HG02981 (cell line): Measurements from ENCODE around the gene TEX44.
"Not testable (repeated sequence)": the region's sequence is repeated elsewhere in the genome, so short reads cannot be mapped to it uniquely, and the experiment has no call there.

Source experiments
- ATAC-seq: cut with Tn5 transposase; IDR thresholded peaks from one replicate; pipeline ENCODE4 v1.9.1; 2021; ENCODE audit warnings: mild to moderate bottlenecking, moderate library complexity; ENCODE audit not compliant: unreplicated experiment

Gene TEX44

DNA sequence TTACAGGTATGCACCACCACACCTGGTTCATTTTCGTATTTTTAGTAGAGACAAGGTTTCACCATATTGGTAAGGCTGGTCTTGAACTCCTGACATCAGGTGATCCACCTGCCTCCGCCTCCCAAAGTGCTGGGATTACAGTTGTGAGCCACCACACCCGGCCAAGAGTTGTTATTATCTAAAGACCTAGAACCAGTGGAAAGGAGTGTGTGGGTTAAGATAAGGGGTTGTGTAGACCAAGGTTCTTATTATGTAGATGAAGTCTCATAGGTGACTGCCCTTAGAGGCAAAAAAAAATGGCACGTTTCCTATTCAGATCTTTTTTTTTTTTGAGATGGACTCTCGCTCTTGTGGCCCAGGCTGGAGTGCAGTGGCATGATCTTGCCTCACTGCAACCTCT, 21.7 kb upstream of the TEX44 start:
- not testable (repeated sequence) for ATAC-seq

- no peak for ATAC-seq
These were observed 20.9 kb upstream of the TEX44 start for GRCh38 chr2:231571661-231572191.

DNA sequence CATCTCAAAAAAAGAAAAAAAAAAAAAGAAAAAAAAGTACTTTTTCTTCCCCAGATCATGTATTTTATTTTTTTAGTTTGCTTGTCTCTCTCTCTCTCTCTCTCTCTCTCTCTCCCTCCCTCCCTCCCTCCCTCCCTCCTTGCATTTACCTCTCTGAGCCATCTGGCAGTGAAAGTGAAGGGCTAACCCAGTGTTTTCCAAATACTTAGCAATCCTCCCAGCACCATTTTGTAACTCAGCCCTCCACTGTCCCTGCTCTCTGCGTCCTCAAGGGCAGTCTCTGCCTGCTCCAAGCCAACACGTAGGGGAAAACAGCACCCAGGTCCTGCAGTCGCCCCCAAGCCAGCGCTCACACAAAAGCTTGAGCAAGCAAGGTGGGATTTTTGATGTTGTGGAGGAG, 19.6 kb upstream of the TEX44 start:
- ATAC-seq = no peak

DNA sequence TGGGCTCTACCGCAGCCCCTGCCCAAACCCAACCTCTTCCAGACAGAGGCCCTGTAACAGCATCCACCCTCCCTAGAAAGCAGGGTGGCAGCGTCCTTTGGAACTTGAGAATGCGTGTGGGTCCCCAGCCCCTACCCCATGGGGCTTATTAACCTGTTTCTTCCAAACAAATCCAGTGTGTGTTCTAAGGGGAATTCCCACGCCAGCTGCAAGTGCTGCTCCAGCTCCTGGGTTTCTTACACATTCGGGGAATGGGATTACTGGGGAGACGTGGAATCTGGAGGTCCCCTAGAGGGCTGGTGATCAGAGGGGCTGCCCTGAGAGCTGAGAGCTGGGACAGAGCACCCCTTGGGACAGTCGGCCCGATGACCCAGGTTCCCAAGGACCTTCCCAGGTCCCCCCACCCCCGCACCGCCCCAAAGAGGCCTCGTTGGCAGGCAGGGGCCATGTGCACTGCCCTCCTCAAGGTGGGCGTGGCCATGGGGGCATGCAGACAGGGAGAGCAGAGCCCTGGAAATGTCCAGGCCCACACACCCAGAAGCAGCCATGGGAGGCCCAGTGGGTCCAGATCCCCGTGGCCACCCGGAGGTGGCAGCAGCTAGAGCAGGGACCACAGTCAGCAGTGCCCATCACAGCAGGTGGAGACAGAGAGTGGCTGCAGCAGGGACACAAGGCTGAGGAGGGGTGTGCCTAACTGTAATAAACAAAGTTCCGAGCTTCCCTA, 18.8 kb upstream of the TEX44 start:
- ATAC-seq = no peak

DNA sequence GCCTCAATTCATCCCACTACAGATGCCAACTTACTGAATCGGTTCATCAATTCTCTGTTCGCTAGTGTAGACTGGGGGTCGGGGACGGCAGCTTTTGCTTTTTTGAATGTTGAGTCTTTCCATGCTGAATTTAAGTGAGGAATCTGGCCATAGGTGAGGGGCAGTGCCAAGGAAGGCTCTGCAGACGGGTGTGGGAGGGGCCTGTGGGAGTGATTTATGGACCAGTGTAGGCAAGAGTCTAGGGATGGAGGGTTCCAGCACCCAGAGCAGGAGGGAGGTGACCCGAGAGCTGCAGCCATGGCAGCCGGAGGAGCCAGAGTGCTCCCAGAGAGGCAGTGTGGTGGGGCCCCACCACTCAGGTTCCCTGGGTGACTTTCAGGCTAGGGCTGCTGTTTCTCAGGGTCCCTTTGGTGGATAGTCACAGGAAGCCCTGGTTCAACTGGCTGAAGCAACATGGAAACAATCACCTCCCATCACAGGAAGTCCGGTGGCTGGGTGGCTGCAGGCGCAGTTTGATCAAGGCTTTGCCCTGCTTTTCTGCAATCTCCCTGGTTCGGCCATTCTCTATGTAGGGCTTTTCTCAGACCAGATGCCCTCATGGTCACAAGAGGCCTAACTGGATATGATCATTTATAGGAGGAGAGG, 16.9 kb upstream of the TEX44 start:
- ATAC-seq = no peak

DNA sequence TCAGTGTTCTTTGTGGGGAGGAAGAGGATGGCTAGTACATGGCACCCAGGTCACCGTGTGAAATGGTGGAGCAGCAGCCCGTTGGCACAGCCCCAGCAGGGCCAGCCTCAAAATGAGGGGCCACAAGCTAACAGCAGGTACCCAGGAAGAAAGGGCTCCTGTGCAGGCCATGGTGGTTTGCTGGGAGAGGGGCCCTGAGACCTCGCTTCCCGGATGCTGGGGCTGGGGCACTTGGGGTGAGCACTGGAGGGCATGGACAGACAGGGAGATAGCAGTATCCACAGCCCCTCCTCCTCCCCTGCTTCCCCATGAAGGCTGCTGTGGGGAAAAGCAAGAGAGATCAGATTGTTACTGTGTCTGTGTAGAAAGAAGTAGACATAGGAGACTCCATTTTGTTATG, 16.2 kb upstream of the TEX44 start:
- ATAC-seq = no peak

- ATAC-seq = not testable (repeated sequence)
These were observed 14.0 kb upstream of the TEX44 start for GRCh38 chr2:231578655-231579054.

- no peak for ATAC-seq
These were observed 13.1 kb upstream of the TEX44 start for GRCh38 chr2:231579560-231579959.

GRCh38 chr2:231581328-231581727, 11.3 kb upstream of the TEX44 start:
- no peak for ATAC-seq

GRCh38 chr2:231583982-231584381, 8.7 kb upstream of the TEX44 start:
- ATAC-seq = no peak

DNA sequence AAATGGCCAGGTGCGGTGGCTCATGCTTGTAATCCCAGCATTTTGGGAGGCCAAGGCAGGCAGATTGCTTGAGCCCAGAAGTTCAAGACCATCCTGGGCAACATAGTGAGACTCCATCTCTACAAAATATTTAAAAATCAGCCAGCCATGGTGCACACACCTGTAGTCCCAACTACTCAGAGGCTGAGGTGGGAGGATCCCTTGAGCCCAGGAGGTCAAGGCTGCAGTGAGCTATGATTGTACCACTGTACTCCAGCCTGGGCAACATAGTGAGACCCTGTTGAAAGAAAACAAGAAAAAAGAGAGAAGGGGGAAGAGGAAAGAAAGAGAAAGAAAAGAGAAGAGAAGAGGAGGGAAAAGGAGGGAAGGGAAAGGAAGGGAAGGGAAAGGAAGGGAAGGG, 4.9 kb upstream of the TEX44 start:
- not testable (repeated sequence) for ATAC-seq

DNA sequence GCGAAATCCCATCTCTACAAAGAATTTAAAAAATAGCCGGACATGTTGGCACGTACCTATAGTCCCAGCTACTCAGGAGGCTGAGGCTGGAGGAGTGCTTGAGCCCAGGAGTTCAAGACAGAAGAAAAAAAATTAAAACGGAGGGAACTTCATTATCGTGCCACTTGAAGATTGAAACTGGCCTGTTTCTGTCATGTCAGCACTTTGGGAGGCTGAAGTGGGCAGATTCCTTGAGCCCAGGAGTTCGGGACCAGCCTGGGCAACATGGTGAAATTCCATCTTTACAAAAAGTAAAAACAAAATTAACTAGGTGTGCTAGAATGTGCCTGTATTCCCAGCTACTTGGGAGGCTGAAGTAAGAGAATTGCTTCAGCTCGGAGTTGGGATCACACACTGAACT, 3.0 kb upstream of the TEX44 start:
- no peak for ATAC-seq

DNA sequence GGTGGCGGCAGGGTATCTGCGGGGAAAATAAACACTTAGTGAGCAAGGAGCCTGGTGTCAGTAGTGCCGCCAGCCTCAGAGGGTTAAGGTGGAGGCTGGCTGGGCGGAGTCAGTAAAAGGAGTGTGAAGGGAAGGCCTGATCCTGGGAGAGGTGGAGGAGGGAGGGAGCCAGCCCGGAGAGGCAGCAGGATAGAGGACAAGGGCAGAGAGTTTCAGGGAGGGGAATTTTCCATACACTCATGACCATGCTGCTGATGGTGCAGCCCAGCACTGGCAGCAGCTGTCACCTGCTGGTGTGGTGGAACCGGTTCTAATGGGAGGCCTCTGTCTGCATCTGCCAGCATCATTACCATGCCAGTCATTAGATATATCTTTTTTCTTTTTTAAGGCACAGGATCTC, 2.0 kb upstream of the TEX44 start:
- no peak for ATAC-seq

DNA sequence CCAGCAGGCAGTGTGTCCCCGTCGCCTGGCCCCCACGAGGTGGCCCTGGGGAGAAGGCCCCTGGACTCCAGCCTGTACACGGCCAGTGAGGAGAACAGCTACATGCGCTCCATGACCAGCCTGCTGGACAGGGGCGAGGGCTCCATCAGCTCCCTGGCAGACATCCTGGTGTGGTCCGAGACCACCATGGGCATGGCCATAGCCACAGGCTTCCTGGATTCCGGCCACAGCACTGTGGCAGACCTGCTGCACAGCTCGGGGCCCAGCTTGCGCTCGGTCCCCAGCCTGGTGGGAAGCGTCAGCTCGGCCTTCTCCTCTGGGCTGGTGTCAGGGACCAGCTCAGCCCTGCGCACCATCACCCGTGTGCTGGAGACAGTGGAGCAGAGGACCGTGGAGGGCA, 1.0 kb downstream of the TEX44 start:
- no peak for ATAC-seq

GRCh38 chr2:231597014-231597611, 4.4 kb downstream of the TEX44 start:
- no peak for ATAC-seq

GRCh38 chr2:231597627-231598026, 5.0 kb downstream of the TEX44 start:
- ATAC-seq = no peak

DNA sequence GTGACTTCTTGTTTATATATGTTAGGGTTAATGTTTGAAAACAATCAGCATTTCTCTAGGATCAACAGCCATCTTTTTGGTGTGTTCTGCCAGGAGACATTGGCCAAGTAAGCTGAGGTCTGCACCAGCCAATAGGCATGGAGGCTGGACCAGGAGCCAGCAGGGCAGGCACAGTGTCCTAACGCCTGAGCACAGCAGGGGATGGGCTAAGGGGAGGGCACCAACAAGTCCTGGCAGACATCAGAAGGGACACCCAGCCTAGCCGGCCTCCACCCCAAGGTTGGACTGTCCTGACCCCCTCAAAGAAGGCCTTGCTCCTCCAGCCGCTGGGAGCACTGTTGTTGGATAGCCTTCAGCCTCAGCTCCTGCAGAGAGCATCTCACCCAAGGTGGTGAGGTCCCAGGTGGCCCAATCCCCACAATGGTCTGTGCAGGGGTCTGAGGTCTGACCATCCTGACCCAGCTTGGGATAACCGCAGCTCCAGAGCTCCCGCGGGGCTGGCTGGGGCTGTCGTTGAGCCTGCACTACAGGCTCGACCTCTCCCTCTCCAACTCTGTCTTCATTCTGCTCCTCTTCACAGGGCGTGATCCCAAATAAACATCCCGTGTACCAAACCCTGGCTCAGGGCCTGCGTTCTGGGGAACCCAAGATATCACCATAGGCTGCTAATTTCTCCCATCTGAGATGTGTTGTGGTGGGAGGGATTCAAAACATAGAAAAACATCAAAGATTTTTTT, 8.1 kb downstream of the TEX44 start:
- ATAC-seq = no peak

DNA sequence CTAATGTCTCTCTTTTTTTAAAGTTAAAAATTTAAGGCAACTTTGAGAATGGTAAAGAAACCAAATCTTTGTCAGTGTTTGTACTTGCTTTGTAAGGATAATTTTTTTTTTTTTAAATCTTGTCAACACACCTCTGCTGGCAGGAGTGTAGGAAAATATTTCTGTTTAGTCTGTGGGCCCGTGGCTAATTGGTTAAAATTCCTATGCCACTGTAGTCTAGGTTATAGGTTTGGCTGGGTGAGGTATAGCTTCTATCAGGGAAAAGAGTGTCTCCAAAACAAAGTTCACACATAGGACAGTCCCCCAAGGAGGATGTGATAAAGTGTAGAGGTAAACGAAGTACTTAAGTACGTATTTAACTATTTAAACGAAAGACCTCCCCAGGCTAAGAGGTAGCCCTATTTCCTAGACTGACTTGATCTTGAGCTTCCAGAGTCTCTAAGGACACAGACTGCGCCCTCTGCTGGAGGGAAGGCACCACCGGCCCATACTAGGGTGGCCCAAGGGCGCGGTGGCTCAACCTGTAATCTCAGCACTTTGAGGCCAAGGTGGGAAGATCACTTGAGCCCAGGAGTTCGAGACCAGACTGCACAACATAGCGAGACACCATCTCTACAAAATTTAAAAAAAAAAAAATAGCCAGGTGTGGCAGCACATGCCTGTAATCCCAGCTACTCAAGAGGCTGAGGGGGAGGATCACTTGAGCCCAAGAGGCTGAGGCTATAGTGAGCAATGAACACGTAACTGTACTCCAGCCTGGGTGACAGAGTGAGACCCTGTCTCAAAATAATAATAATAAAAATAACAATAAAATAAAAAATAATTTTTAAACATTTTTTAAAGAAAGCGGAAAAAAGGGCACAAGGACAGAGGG, 8.9 kb downstream of the TEX44 start:
- no peak for ATAC-seq

- no peak for ATAC-seq
These were observed 10.3 kb downstream of the TEX44 start for GRCh38 chr2:231602859-231603467.

- no peak for ATAC-seq
These were observed 11.5 kb downstream of the TEX44 start for GRCh38 chr2:231604101-231604684.
